Measurements from ENCODE around the gene USP6.

GRCh38 chr17:5121186-5121841 lies 5.5 kb downstream of the USP6 start:
- TF ChIP-seq CTCF (IDR thresholded peaks at IDR 0.05) = no peak
- no peak for TF ChIP-seq CREB1 (CRISPR knock-in tag; IDR thresholded peaks at IDR 0.05)
- TF ChIP-seq RELA (CRISPR knock-in tag; IDR thresholded peaks at IDR 0.05; ENCODE audit: borderline replicate concordance) = no peak
- no peak for TF ChIP-seq ZNF121 (CRISPR knock-in tag; IDR thresholded peaks at IDR 0.05)
- TF ChIP-seq ATF3 (CRISPR knock-in tag; conservative IDR thresholded peaks at IDR 0.05) = no peak

Measured in WTC11 (cell line).